ENCODE measurements around the gene ALDH1L2.

GRCh38 chr12:105078712-105079570 is 5.3 kb downstream of the ALDH1L2 start:
- TF ChIP-seq, protein P1, sequence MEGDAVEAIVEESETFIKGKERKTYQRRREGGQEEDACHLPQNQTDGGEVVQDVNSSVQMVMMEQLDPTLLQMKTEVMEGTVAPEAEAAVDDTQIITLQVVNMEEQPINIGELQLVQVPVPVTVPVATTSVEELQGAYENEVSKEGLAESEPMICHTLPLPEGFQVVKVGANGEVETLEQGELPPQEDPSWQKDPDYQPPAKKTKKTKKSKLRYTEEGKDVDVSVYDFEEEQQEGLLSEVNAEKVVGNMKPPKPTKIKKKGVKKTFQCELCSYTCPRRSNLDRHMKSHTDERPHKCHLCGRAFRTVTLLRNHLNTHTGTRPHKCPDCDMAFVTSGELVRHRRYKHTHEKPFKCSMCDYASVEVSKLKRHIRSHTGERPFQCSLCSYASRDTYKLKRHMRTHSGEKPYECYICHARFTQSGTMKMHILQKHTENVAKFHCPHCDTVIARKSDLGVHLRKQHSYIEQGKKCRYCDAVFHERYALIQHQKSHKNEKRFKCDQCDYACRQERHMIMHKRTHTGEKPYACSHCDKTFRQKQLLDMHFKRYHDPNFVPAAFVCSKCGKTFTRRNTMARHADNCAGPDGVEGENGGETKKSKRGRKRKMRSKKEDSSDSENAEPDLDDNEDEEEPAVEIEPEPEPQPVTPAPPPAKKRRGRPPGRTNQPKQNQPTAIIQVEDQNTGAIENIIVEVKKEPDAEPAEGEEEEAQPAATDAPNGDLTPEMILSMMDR (IDR thresholded peaks at IDR 0.05; ENCODE audit: low read length), result no peak
- no peak for TF ChIP-seq EZH2 (IDR thresholded peaks at IDR 0.05; ENCODE audit: borderline replicate concordance, low read length)
